Nephron progenitor cell (in vitro differentiated cells): ENCODE data around the gene POU2F3.
"Not testable (repeated sequence)": the region's sequence is repeated elsewhere in the genome, so short reads cannot be mapped to it uniquely, and the experiment has no call there.

Experiments
- DNase-seq: peaks from one replicate; pipeline ENCODE4 v3.0.0; 2021
- H3K27ac Mint-ChIP-seq: 2 replicates; pipeline ENCODE4 v1.8.0; 2021; ENCODE audit warnings: mild to moderate bottlenecking, moderate library complexity, mixed read lengths
- H3K27me3 Mint-ChIP-seq: 2 replicates; pipeline ENCODE4 v1.8.0; 2021; ENCODE audit warnings: mild to moderate bottlenecking, low read depth, mixed read lengths; ENCODE audit not compliant: poor library complexity
- H3K36me3 Mint-ChIP-seq: 2 replicates; pipeline ENCODE4 v1.8.0; 2021; ENCODE audit warnings: low read depth, mixed read lengths
- H3K4me1 Mint-ChIP-seq: 2 replicates; pipeline ENCODE4 v1.8.0; 2021; ENCODE audit warnings: mixed read lengths
- H3K4me3 Mint-ChIP-seq: 2 replicates; pipeline ENCODE4 v1.8.0; 2021; ENCODE audit warnings: mild to moderate bottlenecking, moderate library complexity, mixed read lengths
- H3K9me3 Mint-ChIP-seq: 2 replicates; pipeline ENCODE4 v1.8.0; 2021; ENCODE audit warnings: mild to moderate bottlenecking, moderate library complexity, mixed read lengths
- TF ChIP-seq, protein P1 (sequence below): fragments of 200-600 bp; sonication (generic); IDR thresholded peaks from 2 replicates; pipeline ENCODE4 v1.5.0; 2021; ENCODE audit warnings: antibody characterized with exemption

Gene POU2F3

DNA sequence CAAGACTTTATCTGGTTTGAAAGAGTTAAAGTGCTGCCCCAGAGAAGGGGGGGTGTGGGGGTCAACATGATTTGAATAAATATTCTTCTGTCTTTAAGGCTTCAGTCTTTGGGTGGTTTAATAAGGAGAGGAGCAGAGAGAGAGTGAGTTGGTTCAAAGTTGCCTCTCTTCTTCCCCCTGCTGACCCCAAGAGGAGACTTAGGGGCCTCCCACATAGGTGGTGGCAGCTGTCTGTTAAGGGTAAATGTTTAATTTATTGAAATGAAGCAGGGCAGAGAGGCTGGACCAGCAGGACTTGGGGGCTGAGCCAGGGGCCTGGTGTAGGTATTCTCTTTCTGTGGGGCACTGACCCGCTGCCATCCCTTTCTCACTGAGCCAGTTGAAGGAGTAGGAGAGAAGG is 5.5 kb downstream of the POU2F3 start:
- H3K27ac Mint-ChIP-seq: no peak overlapping the region
- H3K4me3 Mint-ChIP-seq: no peak overlapping the region
- H3K36me3 Mint-ChIP-seq: no peaks in the 10 kb centered on the region
- no peak for DNase-seq
- no peaks in the 10 kb centered on the region for H3K9me3 Mint-ChIP-seq
- TF ChIP-seq, protein P1, sequence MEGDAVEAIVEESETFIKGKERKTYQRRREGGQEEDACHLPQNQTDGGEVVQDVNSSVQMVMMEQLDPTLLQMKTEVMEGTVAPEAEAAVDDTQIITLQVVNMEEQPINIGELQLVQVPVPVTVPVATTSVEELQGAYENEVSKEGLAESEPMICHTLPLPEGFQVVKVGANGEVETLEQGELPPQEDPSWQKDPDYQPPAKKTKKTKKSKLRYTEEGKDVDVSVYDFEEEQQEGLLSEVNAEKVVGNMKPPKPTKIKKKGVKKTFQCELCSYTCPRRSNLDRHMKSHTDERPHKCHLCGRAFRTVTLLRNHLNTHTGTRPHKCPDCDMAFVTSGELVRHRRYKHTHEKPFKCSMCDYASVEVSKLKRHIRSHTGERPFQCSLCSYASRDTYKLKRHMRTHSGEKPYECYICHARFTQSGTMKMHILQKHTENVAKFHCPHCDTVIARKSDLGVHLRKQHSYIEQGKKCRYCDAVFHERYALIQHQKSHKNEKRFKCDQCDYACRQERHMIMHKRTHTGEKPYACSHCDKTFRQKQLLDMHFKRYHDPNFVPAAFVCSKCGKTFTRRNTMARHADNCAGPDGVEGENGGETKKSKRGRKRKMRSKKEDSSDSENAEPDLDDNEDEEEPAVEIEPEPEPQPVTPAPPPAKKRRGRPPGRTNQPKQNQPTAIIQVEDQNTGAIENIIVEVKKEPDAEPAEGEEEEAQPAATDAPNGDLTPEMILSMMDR: no peak
- peaks cover 12% of the 10 kb centered on the region for H3K4me1 Mint-ChIP-seq
- peaks cover 89% of the 10 kb centered on the region for H3K27me3 Mint-ChIP-seq

DNA sequence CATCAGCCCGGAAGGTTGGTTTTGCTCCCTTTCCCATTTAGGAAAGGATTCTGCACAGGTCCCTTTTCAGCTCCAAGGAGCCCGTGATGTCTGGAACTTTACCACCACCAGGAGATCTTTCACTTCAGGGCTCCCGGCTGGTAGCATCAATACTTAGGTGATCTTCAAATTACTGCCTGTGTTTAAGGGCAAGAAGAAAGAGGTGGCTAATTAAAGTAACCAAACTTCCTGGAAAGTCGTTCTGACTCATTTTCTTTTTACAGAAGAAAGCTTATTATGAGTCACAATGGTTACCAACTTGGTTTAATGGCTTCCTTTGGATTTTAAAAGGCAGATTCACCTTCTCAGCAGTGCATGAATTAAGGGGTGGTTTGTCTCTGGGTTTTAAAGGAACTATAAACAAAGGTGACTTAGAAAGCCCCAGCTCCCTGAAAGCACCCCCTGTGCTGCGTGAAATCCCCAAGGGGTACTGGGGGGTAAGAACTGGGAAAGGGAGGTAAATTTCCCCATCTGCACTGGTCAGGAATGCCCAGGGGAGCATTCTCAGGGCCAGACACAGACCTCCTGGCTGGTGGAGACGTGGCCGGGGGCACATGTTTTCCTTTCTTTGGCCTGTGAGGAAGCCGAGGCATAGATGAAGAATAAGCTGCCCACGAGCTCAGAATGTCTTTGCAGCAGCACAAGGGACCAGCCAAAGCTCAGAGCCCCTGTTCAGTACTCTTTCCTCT is 8.8 kb downstream of the POU2F3 start:
- no peak overlapping the region for H3K27ac Mint-ChIP-seq
- no peaks in the 10 kb centered on the region for H3K36me3 Mint-ChIP-seq
- no peak overlapping the region for H3K4me3 Mint-ChIP-seq
- no peaks in the 10 kb centered on the region for H3K9me3 Mint-ChIP-seq
- DNase-seq: no peak
- H3K4me1 Mint-ChIP-seq: peaks cover 12% of the 10 kb centered on the region
- peaks cover 71% of the 10 kb centered on the region for H3K27me3 Mint-ChIP-seq
- TF ChIP-seq, protein P1: no peak

- TF ChIP-seq, protein P1: no peak
- Mint-ChIP-seq H3K27me3 (peaks cover 70% of the 10 kb centered on the region), H3K36me3 (no peaks in the 10 kb centered on the region), H3K4me3 (no peak overlapping the region), H3K9me3 (no peaks in the 10 kb centered on the region), H3K4me1 (peaks cover 11% of the 10 kb centered on the region), H3K27ac (no peak overlapping the region)
- no peak for DNase-seq
Measured at GRCh38 chr11:120249279-120250262, 9.6 kb downstream of the POU2F3 start.

GRCh38 chr11:120253377-120253776 is 13.4 kb downstream of the POU2F3 start:
- H3K4me3 Mint-ChIP-seq, H3K9me3 Mint-ChIP-seq, H3K4me1 Mint-ChIP-seq, H3K27ac Mint-ChIP-seq, DNase-seq, H3K36me3 Mint-ChIP-seq: not testable (repeated sequence)
- peaks cover 78% of the 10 kb centered on the region for H3K27me3 Mint-ChIP-seq

DNA sequence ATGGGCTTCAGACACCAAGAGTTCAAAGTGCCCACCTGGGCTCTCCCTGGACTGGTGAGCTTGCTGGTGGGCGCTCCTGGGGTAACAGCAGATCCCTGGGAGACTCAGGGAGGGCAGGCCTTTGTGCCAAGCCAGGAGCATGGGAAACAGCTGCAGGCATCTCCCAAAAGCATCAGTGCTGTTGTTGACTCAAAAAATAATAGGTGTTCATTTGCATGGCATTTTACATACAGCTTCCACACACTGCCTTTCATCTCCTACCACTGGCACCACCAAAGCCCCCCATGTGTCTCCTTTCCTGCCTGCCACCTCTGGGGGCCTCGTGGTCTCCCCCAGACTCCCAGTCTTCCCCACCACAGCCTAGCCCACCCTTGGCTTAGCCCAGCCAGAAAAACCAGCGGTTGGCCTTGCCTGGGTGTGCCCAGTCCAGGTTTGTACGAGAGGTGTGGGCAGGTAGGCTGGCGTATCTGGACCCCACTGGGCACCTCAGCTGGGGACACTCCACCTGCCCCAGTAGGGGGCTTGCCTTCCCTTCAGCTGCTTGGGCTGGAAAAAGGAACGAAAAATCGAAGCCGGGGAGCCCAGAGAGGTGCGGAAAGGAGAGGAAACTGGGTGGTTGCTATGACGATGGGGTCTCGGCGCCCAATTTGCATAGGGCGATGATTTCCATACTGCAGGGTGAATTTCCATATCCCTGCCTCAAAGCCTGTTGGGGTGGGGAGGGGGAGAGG is 15.0 kb downstream of the POU2F3 start:
- Mint-ChIP-seq H3K36me3 (no peaks in the 10 kb centered on the region), H3K27me3 (peaks cover 72% of the 10 kb centered on the region), H3K9me3 (no peaks in the 10 kb centered on the region), H3K4me3 (peak overlapping the region; percentile 50), H3K4me1 (peaks cover 9% of the 10 kb centered on the region), H3K27ac (no peak overlapping the region)
- TF ChIP-seq, protein P1: no peak
- peak; percentile 30 for DNase-seq

DNA sequence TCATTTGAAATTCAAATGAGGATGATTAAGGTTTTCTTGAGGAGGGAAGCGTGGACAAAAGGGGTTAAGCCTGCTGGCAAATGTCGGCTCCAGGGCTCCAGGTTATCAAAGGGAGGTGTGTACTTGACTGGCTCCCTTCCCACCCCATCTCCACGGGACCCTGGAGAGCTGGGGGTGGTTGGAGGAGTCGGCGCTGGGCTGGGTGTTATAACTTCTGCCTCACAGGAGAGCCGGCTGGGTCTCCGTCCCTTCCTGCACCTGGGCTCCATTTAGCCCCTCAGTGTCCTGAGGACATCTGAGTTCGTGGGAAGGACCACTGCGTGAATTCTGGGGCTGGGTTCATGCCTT is 15.6 kb downstream of the POU2F3 start:
- DNase-seq: no peak
- H3K9me3 Mint-ChIP-seq: no peaks in the 10 kb centered on the region
- no peaks in the 10 kb centered on the region for H3K36me3 Mint-ChIP-seq
- peaks cover 9% of the 10 kb centered on the region for H3K4me1 Mint-ChIP-seq
- H3K27me3 Mint-ChIP-seq: peaks cover 68% of the 10 kb centered on the region
- H3K27ac Mint-ChIP-seq: no peak overlapping the region
- H3K4me3 Mint-ChIP-seq: peak overlapping the region; percentile 50
- TF ChIP-seq, protein P1: no peak
